ENCODE data around the gene TUBGCP6.

Gene TUBGCP6

GRCh38 chr22:50226063-50226874 is 18.6 kb downstream of the TUBGCP6 start:
- DNase-seq (ENCODE audit: low read depth, low spot score) = no peak

DNA sequence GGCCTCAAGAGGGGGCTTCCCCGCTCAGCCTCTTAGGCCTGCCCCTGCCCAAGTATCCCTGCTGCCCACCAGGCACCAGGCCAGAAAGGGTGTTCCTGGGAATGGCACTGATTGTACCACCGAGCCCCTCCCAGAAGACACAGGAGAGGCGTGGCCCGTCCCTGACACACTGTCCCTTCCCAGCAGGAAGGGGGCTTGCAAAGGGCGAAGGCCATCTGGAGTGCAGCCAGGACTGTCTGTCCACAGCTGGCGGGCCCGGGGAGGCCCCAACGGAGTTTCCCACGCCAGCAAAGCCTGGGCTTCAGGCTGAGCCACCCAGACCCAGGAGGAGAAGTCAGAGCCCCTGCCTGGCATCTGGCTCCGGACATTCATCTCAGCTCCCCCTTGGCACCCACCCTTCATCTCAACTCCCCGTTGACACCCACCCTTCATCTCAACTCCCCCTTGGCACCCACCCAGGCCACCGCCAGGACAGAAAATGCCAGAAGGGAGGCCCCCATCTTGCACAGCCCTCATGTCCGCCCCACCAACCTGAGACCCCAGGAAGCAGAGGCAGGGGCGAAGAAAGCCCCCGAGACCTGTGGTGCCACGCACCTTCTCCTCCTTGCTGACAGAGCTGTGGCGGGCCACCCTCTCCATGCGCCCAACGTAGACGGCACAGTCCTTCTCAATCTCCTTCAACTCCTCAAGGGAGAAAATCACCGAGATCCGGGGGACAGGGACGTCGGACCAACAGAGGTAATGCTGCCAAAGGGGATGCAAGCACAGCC is 19.4 kb downstream of the TUBGCP6 start:
- DNase-seq (ENCODE audit: low read depth, low spot score) = no peak

- no peak for DNase-seq (ENCODE audit: low read depth, low spot score)
Measured at GRCh38 chr22:50224071-50224470, 20.8 kb downstream of the TUBGCP6 start.

DNA sequence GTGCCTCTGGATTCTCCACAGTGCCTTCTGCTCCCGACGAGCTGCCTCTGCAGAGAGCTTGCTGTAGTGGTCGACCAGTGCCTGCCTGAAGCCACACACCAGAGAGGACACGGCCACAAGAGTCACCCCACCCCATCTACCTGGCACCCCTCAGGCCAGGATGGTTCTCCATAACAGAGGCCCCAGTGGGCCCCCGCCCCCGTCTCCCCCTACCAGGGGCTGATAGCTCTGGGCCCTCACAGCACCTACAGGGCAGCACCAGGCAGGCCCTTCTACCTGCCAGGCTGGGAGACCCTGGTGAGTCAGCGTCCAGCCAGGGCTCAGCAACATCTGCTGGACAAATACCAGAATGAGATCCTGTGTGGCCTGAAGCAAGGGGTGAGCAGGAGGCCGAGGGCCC is 22.3 kb downstream of the TUBGCP6 start:
- no peak for DNase-seq (ENCODE audit: low read depth, low spot score)

DNA sequence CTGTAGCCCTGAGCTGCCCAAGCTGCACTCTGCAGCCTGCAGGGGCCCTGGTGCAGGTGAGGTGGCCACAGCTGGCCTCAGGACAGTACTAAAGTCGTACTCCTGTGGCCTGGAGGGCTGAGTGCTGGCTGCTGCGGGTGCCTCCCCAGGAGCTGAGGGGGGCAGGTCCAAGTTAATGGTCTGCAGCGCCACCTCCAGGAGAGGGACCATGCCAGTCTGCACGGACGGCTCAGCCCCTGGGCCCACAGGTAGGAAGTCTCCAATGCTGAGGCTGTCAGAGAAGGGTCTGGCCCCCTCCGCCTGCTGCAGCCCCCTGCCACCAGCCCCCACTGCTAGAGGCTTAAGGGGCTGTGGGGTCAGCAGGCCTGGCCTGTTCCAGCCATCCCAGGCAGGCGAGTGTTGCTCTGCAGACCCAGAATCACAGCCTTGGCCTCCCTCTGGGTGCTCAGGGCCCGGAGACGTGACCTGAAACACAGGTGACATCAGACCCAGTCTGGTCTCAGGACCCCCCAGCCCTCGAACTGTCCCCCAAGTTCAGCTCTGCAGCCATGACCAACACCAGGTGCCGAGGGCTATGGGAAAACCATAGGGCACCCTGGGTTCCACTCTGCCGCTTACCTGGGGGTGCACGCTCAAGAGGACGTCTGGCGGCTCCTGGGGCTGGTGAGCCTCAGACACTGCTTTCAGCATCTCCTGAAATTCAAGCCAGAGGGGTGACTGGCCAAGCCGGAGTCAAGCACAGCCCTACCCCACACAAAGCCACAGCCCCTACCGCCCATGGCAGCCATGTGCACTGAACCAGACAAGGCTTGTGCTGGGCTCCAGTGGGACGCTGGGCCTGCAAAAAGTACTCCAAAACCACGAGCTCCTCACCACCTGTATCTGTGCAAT is 23.2 kb downstream of the TUBGCP6 start:
- no peak for DNase-seq (ENCODE audit: low read depth, low spot score)

DNA sequence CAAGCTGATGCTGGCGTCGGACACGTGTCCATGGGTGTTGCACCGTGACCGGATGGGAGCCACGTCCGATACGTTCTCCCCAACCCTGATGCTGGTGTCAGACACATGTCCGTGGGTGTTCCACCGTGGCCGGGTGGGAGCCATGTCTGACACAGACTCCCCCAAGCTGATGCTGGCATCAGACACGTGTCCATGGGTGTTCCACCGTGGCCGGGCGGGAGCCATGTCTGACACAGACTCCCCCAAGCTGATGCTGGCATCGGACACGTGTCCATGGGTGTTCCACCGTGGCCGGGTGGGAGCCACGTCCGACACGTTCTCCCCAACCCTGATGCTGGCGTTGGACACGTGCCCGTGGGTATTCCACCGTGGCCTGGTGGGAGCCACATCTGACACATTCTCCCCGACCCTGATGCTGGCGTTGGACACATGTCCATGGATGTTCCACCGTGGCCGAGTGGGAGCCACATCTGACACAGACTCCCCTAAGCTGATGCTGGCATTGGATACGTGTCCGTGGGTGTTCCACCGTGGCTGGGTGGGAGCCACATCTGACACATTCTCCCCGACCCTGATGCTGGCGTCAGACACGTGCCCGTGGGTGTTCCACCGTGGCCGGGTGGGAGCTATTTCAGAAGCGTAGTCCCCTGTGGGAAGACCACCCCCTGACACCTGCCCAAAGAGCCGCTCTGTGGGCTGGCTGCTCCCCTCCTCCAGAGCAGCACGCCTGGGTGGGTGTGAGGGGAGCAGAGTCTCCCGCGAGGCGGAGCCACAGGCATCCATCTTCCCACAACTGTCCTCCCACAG is 24.0 kb downstream of the TUBGCP6 start:
- no peak for DNase-seq (ENCODE audit: low read depth, low spot score)

DNA sequence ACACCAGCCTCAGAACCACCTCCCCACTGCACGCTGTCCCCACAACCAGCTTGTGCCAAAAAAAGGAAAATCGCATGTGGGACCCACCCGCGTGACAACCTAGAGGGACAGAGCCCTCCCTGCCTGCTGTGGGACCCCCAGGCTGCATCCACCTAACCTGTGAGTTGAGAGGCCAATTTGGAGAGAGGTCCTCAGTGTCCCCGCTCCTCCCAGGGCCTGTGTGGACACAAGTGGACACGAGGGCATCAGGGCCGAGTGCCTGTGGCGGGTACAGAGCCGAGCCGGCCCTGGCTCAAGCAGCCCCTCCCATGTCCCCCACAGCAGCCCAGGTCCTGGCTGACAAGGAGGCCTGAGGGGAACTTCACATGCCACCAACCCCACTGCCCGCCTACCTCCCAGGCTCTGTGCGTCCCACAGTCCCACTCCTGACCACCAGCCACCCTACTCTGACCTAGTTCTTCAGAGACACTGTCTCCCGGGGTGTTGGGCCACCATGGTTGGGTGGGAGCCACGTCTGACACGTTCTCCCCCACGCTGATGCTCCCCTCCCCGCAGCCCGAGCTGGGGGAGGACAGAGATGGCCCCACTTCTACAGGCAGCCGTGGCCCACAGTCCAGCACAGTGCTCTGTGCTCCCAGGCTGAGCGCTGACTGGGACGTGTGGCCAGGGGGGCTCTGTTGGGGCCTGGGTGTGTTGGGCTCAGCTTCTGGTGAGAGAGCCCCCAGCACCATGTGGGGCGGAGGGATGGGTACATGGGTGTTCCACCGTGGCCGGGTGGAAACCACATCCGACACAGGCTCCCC is 24.8 kb downstream of the TUBGCP6 start:
- no peak for DNase-seq (ENCODE audit: low read depth, low spot score)

- DNase-seq (ENCODE audit: low read depth, low spot score) = no peak
Measured at GRCh38 chr22:50218996-50219727, 25.7 kb downstream of the TUBGCP6 start.

DNA sequence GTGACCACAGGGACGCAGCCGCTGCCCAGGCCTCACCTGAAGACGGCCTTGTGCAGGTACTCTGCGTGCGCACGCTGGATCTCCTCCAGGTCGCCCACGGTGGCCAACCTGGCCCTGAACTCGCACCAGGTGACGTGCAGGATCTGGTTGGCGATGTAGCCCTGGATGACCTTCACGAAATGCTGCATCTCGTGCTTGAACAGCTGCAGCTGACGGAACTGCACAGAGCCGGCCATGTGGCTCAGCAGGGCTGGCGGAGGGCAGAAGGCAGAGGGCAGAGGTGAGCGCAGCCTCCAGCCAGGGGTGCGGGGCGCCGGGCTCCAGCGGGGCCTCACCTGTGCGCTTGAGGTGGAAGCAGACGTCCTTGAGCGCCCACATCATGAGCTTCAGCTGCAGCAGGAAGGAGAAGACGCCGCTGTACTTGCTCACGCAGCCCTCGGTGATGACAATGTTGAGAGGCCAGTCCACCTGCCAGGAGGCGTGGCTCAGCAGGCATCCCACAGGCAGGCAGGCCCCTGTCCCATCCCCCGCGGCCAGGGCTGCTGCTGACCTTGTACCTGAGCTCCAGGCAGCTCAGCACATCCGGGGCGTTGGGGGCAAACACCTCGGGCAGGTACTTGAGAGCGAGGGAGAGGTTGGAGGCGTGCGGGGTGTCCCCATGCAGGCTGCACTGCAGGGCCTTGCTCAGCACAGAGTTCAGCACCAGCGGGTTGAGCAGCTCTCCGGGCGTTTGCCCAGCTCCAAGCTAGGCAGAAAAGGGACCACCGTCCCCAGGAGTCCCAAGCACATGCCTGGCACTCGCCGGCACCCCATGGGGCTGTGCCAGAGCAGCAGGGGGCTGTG is 26.4 kb downstream of the TUBGCP6 start:
- no peak for DNase-seq (ENCODE audit: low read depth, low spot score)

GRCh38 chr22:50217543-50218152 is 27.2 kb downstream of the TUBGCP6 start:
- DNase-seq (ENCODE audit: low read depth, low spot score) = no peak

- no peak for DNase-seq (ENCODE audit: low read depth, low spot score)
Measured at GRCh38 chr22:50216684-50217520, 27.9 kb downstream of the TUBGCP6 start.

- no peak for DNase-seq (ENCODE audit: low read depth, low spot score)
Measured at GRCh38 chr22:50216055-50216683, 28.7 kb downstream of the TUBGCP6 start.

DNA sequence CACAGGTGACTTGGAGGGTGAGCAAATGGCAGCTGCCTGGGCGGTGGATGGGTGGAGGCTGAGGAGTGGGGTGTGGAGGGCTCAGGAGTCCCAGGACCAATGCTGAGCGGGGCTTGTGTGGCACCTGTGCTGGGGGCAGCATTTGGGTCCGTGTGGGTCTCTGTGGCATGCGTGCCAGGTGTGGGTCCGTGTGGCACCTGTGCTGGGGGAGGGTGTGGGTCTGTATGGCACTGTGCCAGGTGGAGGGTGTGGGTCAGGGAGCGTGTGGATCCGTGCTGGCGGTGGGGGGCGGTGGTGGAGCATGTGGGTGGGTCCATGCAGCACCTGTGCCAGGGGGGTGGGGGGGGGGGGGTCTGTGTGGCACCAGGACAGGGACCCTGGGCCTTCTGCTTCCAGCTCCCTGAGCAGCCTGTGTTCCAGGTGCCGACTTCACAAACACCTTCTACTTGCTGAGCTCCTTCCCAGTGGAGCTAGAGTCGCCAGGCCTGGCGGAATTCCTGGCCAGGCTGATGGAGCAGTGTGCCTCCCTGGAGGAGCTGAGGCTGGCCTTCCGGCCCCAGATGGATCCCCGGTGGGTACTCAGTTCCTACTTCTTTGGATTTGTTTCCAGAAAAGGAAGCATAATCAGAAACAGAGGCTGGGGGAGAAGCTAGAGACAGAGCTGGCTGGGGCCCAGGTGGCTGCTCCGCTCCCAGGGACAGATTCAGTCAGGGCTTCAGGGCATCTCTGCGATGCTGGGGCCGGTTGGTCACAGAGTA is 29.3 kb downstream of the TUBGCP6 start:
- no peak for DNase-seq (ENCODE audit: low read depth, low spot score)

- DNase-seq (ENCODE audit: low read depth, low spot score) = no peak
Measured at GRCh38 chr22:50213263-50213662, 31.6 kb downstream of the TUBGCP6 start.

DNA sequence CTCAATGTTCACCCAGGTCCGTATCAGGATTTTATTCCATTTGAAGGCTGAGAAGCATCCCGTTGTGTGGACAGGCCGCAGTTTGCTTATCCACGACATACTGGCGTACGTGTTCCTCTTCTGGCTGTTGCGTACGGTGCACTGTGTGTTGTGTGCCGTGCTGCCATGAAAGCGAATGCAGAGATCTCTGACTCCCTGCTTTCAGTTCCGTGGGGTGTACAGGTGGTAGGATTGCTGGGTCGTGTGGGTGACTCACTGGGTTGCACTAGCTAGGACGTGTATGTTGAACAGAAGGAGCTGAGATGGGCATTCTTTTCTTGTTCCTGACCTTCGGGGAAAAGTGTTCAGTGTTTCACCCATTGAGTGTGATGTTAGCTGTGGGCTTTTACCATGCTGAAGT is 33.7 kb downstream of the TUBGCP6 start:
- DNase-seq (ENCODE audit: low read depth, low spot score) = no peak
